ENCODE data around the gene EGFR. TPM values are rescaled to one million over a fixed set of nuclear protein-coding genes. Genes with fewer than 3 reads are reported as not detected.

Gene EGFR
- total RNA-seq, 3 donors from 2014 or later: 63.6 to 96.3 (median 72.5) TPM

GRCh38 chr7:55050281-55050680 lies 31.5 kb downstream of the EGFR start:
- Histone ChIP-seq H3K4me1 (ENCODE audit: low read depth) (peaks cover 33% of the 10 kb centered on the region), H3K9me3 (no peaks in the 10 kb centered on the region), H3K36me3 (ENCODE audit: low read depth) (no peaks in the 10 kb centered on the region), H3K4me3 (no peak overlapping the region)
- intact Hi-C loops (cut with DNase I, micrococcal nuclease): no loop called here
- no peak for DNase-seq
- TF ChIP-seq CTCF (IDR thresholded peaks at IDR 0.05): no peak
- no peak for ATAC-seq

- Histone ChIP-seq H3K36me3 (ENCODE audit: low read depth) (no peaks in the 10 kb centered on the region), H3K9me3 (no peaks in the 10 kb centered on the region), H3K4me1 (ENCODE audit: low read depth) (peaks cover 24% of the 10 kb centered on the region), H3K4me3 (no peak overlapping the region)
- intact Hi-C loops (cut with DNase I, micrococcal nuclease): no loop called here
- TF ChIP-seq CTCF (IDR thresholded peaks at IDR 0.05): no peak
- DNase-seq (no peak), ATAC-seq (no peak)
Measured at GRCh38 chr7:55052081-55052480, 33.3 kb downstream of the EGFR start.

DNA sequence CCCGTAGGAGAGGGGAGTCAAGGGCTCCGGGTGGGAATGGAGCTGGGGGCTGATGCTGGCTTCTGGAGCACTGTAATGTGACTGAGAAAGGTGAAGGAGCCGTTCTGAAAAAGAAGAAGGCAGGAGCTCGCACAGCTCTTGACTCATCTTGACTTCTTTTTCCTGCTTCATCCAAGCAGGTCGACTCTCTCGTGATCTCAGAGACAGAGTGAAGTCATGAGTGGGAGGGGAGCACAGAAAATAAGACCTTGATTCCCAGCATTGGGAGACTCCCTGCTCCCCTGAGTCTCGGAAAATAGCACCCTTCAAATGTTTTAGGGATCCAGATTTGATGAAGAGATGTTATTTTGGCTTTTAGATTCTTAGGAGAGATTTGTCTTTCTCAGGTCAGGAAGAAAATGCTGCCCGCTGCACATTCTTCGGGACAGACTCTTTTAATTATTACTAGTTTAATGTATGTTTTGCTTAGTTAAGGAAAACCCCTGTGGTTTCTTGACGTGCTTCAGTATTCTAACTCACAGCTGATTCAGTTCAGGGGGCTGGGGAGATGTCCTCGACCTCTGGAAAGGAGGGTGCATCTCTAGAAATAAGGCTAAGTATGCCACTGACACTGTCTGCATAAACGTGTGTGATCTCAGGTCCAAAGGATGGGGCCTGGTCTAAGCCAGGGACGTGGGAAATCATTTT lies 34.1 kb downstream of the EGFR start:
- Histone ChIP-seq H3K9me3 (no peaks in the 10 kb centered on the region), H3K36me3 (ENCODE audit: low read depth) (no peaks in the 10 kb centered on the region), H3K4me1 (ENCODE audit: low read depth) (peaks cover 16% of the 10 kb centered on the region), H3K4me3 (no peak overlapping the region)
- no peak for ATAC-seq
- intact Hi-C loops (cut with DNase I, micrococcal nuclease): no loop called here
- no peak for DNase-seq
- no peak for TF ChIP-seq CTCF (IDR thresholded peaks at IDR 0.05)

GRCh38 chr7:55053651-55054571 lies 35.1 kb downstream of the EGFR start:
- Histone ChIP-seq H3K9me3 (no peaks in the 10 kb centered on the region), H3K4me1 (ENCODE audit: low read depth) (peaks cover 6% of the 10 kb centered on the region), H3K4me3 (no peak overlapping the region), H3K36me3 (ENCODE audit: low read depth) (no peaks in the 10 kb centered on the region)
- TF ChIP-seq CTCF (IDR thresholded peaks at IDR 0.05): no peak
- ATAC-seq (no peak), DNase-seq (no peak)
- intact Hi-C loops (cut with DNase I, micrococcal nuclease): no loop called here

- Histone ChIP-seq H3K9me3 (no peaks in the 10 kb centered on the region), H3K4me3 (no peak overlapping the region), H3K36me3 (ENCODE audit: low read depth) (no peaks in the 10 kb centered on the region), H3K4me1 (ENCODE audit: low read depth) (peaks cover 6% of the 10 kb centered on the region)
- DNase-seq: no peak
- ATAC-seq: no peak
- TF ChIP-seq CTCF (IDR thresholded peaks at IDR 0.05): no peak
- intact Hi-C loops (cut with DNase I, micrococcal nuclease): no loop called here
Measured at GRCh38 chr7:55054758-55055157, 35.9 kb downstream of the EGFR start.
